ENCODE results near the gene ACTC1. TPM values are rescaled to one million over a fixed set of nuclear protein-coding genes. Genes with fewer than 3 reads are reported as not detected.
"Not testable (repeated sequence)": the region's sequence is repeated elsewhere in the genome, so short reads cannot be mapped to it uniquely, and the experiment has no call there.

ACTC1 gene
- not detected in 2 replicates for total RNA-seq (2014; rRNA removed; shearing (Covaris generic))

DNA sequence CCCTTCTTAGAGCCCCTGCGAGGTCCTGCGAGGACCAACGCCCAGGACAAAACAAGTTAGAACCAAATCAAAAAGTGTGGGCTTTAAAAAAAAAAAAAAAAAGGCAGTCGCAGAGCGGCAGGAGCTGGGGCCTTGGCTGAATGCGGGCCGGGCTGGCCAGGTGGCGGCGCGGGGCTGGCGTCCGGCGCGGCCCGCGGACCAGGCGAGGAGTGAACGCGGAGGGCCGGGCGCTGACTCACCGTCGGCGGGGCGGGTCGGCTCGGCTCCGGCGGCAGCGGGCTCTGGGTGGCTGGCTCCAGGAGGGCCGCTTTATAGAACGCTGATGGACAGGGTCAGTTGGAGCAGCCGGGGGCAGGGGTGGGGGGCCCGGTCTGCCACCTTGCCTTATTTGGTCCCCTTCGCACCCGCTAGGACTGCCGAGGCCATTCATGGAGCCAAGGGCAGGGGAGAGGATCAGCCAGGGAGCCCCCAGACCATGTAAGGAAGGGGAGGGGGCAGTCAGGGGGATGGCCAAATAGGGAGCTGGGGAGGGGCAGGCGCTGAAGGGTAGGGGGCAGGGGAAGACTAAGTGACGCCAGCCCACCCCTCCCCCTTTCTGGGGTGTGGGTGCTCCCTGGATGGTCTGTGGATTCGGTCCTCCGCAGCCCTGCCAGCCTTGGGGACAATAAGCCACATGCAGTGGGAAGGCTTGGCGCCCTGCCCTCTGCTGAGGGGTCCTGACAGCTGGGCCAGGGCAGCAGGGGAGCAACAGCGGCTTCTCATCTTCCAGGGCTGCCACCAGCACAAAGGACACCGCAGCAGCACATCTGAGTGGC, at the start of gene ACTC1:
ACTC1 (minus strand) TSS at position 283 of the 815 bp plus-strand sequence. CDS start 741 bp downstream, outside the sequence.
- in situ Hi-C loops (cut with HindIII; ENCODE audit: low sequenced_read_pairs) = no loop called here

DNA sequence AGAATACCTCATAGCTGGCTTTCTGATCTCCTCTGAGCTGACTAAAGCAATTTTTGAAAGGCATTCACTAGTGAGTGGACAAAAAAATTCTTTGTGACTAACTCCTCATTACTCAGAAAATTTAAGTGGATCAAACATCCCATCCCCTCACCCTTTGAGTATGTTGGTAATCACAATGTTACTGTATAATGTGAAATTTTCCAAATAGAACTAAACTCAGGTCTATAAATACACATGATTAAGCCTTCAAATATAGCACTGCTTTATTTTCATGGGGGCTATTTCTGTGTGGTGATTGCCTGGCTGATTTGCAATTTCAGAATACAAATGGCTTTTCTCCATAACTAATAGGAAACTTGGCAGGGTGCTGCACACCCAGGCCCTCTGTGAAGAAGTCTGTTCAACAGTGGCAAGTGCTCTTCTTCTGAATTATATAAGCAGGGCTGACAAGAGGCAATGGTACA, 45.9 kb upstream of the ACTC1 start:
- no peak for DNase-seq (ENCODE audit: low spot score)
- in situ Hi-C loops (cut with HindIII; ENCODE audit: low sequenced_read_pairs) = no loop called here

More for the DNA sequence above, at the start of gene ACTC1:
- DNase-seq (ENCODE audit: low spot score) = peak; percentile 22

DNA sequence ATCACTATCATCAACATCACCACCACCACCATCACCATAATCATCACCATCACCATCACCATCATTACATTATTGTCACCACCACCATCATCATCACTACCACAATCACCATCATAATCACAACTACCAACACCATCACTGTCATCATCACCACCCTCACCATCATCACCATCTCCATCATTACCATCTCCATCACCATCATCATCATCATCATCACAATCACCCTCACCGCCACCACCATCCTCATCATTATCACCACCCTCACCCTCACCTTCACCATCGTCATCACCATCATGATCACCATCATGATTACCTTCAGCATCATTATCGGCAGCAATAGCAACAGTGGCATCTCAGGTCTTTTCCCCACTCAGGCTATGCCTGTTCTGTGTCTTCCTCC, 42.9 kb upstream of the ACTC1 start:
- DNase-seq (ENCODE audit: low spot score) = no peak
- in situ Hi-C loops (cut with HindIII; ENCODE audit: low sequenced_read_pairs) = no loop called here

DNA sequence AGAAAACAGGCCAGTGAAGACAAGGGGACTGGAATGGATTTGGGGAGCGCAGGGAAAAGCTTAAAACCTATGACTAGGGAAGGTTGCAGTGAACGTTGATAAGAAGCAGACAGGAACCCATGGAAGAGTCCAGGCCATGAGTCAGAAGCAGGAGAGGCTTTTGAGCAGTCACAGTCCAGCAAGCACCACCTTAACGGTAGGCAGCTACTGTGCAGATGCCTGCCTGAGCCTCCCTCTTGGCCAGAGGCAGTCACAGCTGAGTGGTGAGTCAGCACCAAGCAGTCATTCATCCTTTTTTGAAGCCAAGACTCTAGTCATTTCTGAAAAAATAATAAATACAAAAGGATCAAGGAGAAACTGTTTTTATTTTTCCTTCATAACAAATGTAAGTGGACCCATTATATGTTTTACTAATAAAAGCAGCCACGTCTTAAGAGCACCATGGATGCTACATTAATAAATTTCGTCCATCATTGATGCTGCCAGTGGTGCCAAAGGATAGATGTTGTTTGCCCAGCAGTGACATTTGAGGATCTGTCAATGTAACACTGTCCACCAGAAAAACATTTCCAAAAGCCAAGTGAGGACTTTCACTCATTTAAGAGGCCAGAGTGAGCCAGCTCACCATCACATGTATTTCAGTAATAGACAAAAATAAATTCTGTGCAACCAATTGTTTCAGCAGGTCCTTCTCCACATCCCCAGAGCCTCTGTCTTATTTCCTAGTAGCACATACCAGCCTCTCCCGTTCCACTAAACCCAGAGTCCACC, 42.1 kb upstream of the ACTC1 start:
- in situ Hi-C loops (cut with HindIII; ENCODE audit: low sequenced_read_pairs) = no loop called here
- DNase-seq (ENCODE audit: low spot score) = no peak

DNA sequence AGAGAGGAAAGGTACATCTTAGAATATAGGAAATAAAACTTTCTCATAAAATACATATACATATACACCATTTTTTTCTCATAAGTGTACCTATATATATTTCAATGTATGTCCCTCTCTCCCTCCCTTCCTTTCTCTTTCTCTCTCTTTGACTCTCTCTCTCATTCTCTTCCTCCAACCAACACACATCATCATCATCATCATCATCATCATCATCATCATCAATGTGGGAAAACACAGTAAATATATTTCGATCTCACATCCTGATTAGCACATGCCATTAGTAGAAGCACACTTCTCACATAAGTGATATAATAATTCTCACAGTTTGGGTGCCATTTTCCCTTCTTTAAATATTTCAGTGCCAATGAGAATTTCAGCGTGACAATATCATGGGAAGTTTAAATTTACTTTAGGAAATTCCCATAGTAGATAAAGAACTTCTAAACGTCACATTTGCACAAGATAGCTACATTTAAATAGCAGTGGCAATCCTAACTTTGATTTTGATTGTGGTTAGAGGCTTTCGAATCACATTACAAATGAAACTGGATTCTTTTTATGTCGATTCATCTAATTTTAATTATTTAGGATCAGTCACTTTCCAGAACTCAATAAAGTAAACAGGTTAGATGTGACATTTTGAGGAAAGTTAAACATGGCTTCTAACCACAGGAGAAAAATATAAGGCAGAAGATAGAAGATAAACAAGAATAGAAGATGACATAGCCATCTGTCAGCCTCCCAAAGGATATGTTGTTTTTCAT, 33.0 kb upstream of the ACTC1 start:
- DNase-seq (ENCODE audit: low spot score) = no peak
- in situ Hi-C loops (cut with HindIII; ENCODE audit: low sequenced_read_pairs) = no loop called here

DNA sequence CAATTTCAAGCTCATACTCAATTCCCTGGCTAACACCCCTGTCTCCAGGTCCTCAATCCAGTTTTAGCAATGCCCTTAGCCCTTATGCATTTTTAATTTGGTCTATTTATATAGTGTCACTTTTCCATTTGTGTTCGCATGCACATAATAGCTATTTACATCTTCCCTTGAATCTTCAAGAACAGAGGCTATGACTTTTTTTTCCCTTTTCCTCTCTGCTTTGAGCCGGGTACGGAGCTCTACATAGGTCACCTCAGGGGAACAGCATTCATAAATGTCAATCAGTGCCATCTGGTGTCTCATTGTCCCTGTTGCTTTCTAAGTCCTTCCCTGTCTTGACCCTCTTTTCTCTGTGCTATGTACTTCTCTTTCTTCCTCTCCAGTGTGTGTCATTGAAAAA, 26.5 kb upstream of the ACTC1 start:
- no peak for DNase-seq (ENCODE audit: low spot score)
- in situ Hi-C loops (cut with HindIII; ENCODE audit: low sequenced_read_pairs) = no loop called here

DNA sequence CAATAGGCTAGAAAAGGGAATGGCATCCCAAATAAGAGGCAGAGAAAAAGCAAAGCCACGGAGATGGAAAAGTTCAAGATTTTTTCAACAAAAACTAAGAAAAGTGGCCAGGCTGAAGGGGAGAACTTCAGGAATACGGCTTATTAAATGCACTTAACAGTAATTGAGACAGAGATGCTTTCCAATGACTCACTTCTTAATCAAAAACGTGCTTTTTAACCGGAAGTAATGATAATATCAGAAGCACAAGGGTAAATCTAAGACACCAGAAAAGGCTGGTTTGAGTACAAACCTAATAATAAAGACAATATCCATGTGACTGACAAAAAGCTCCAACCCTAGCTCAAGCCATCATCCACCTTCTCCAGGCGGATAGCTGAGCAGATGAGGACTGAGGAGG, 24.8 kb upstream of the ACTC1 start:
- in situ Hi-C loops (cut with HindIII; ENCODE audit: low sequenced_read_pairs) = no loop called here
- DNase-seq (ENCODE audit: low spot score) = no peak

DNA sequence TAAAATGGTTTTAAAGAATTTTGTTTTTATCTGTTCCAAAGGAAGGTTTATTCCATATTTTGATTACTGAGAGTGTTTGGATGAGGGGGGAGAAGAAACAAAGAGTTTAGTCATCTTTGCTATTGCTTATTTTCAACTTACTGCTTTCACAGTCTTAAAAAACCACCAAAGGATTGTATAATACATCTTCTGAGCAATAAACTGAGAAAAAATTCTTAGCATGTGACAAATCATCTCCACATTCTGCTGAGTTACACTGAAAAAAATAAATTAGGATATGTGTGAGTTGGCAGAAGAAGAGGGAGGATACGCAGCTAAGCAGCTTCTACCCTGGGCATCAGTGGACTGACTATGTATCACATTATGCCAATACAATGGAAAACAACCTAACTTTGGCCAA, 23.2 kb upstream of the ACTC1 start:
- in situ Hi-C loops (cut with HindIII; ENCODE audit: low sequenced_read_pairs) = no loop called here

DNA sequence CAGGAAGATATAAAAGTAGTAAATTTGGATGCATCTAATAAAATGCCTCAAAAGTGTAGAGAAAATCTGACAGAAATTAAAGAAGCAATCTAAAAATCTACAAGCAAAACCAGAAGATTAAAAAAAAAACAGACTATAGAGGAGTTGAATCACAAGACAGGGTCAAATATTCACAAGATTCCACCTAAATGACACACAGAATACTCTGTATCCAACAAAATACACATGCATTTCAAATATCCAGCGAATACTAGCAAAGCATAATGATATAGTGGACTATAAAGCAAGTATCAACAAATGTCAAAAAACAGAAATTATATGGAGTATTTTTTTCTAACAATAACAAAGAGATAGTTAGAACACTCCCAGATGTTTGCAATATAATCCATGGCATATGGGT, 20.5 kb upstream of the ACTC1 start:
- no peak for DNase-seq (ENCODE audit: low spot score)
- in situ Hi-C loops (cut with HindIII; ENCODE audit: low sequenced_read_pairs) = no loop called here

More for the DNA sequence above, 23.2 kb upstream of the ACTC1 start:
- DNase-seq (ENCODE audit: low spot score) = no peak

DNA sequence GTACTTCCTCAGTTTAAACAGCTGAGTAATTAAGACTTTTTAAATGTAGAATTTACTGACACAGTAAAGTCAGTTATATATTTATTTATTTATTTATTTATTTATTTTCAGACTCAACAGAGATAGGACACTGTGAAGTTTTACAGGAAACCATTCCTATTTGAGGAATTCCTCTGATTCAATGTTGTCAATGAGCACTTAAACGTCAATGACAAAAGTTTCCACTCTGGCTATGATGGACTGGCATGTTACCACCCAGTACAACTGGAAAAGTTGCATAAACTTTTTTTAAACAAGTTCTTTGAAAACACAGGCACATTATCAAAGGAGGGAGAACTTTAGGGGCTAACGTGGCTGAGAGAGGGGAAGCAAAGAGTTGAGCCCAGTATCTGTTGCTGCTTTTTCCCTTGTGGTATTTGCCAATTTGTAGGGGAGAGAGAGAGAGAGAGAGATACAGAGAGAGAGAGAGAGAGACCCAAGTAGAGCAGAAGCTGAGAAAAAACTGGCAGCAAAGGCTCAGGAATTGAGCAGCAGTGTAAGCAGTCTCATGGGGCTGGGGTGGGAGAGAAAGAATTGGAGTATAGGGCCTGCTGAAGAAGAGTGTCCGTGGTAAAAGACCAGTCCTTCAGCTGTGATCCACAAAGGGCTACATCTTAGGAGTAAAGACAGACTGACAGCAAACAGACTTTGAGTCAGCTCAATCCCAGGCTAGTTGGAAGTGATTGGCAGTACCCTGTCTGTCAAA, 18.3 kb upstream of the ACTC1 start:
- no peak for DNase-seq (ENCODE audit: low spot score)
- in situ Hi-C loops (cut with HindIII; ENCODE audit: low sequenced_read_pairs) = no loop called here

DNA sequence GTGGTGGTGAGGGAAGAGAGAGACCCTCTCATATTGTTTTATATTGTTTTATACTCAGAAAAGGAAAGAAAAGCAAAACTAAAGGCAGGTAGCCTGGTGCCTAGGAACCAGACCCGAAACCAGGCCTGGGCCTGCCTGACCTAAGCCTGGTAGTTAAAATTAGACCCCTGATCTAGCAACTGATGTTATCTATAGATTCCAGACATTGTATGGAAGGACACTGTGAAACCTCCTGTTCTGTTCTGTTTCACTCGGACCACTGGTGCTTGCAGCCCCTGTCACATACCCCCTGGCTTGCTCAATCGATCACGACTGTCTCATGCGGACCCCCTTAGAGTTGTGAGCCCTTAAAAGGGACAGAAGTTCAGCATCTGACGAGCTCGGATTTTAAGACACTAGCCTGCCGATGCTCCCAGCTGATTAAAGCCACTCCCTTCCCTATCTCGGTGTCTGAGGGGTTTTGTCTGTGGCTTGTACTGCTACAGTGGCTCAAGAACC, 17.6 kb upstream of the ACTC1 start:
- DNase-seq (ENCODE audit: low spot score); in situ Hi-C loops (cut with HindIII; ENCODE audit: low sequenced_read_pairs): not testable (repeated sequence)

DNA sequence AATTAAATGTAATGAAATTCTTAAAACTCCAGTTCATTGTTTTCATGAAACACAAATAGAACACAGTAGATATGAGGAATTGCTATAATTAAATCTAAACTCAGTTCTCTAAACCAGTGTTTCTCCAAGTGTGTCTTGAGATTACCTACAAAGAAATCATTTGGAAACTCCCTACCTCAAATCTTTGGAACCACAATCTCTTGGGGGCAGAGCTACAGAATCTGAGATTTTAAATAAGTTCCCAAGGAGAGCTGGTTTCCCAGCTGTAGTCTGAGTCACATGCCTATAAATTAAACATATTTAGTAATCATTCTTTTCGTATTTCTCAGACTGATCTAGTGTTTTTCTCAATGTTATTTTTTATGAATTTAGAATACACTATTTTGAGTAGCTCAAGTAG, 17.0 kb upstream of the ACTC1 start:
- no peak for DNase-seq (ENCODE audit: low spot score)
- in situ Hi-C loops (cut with HindIII; ENCODE audit: low sequenced_read_pairs) = no loop called here

DNA sequence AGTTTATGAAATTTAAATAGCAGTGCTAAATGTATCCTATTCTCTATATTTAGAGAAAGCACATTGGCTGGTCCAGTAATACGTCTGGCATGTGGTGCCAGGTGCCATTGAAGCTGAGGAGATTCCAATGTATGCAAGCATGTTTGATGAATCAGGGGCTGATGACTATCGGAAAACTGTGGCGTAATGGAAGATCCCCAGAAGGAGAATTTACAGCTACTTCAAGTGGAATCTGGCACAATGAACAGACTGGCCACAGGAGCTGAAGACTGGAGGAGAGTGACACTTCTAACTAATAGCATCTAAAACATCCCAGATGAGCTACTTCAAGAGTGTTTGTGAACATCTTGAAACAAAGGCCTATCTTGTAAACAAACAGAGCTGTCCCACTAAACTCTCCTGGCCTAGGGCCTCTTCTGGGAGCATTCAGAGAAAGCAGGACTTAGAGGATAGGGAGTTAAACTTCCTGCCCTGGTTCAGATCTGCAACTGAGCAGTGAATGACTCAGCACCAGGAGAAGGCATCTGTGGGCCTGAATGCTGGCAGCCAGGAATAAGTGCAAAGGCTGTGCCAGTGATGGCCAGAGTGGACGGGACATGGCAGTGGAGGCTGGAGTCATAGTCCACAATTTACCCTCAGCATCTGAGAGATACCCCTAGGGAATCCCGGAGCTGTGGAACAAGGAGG, 15.2 kb upstream of the ACTC1 start:
- no peak for DNase-seq (ENCODE audit: low spot score)
- in situ Hi-C loops (cut with HindIII; ENCODE audit: low sequenced_read_pairs) = no loop called here

DNA sequence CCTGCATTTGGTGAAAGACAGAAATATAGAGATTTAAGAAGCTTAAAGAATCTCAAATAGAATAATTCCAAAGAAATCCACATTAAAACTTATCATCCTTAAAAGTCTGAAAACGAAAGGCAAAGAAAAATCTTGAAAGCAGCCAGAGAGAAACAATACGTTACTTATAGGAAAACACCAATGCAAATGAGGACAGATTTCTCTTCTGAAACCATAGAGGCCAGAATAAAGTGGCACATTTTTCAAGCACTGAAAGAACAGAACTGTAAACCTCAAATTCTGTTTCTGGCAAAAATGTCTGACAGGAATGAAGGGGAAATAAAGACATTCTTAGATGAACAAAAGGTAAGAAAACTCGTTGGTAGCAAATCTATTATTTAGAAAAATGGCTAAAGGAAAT, 13.8 kb upstream of the ACTC1 start:
- no peak for DNase-seq (ENCODE audit: low spot score)
- in situ Hi-C loops (cut with HindIII; ENCODE audit: low sequenced_read_pairs) = no loop called here

DNA sequence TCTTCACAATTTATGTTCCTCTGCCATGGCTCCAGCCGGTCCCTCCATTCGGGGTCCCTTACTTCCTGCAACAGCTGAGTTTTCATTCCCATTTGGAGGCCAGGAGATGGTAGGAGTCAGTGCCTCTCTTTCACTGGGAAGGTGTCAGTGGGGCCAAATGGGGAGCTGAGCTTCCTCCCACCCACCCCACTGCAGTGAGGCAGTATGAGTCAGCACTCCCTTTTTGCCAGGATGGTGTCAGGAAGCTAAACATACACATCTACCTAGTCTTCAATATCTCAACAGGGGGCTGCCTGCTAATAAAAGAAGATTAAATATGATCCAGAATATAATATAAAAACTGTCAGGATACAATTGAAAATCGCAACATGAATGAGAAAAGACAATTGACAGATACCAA, 12.7 kb upstream of the ACTC1 start:
- no peak for DNase-seq (ENCODE audit: low spot score)
- in situ Hi-C loops (cut with HindIII; ENCODE audit: low sequenced_read_pairs) = no loop called here

DNA sequence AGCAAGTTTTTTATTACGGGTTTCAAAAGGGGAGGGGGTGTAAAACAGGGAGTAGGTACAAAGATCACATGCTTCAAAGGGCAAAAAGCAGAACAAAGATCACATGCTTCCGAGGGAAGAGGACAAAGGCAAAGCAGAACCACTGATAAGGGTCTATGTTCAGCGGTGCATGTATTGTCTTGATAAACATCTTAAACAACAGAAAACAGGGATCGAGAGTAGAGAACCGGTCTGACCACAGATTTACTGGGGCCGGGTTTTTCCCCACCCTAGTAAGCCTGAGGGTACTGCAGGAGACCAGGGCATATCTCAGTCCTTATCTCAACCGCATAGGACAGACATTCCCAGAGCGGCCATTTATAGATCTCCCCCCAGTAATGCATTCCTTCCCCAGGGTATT, 11.9 kb upstream of the ACTC1 start:
- in situ Hi-C loops (cut with HindIII; ENCODE audit: low sequenced_read_pairs); DNase-seq (ENCODE audit: low spot score): not testable (repeated sequence)

DNA sequence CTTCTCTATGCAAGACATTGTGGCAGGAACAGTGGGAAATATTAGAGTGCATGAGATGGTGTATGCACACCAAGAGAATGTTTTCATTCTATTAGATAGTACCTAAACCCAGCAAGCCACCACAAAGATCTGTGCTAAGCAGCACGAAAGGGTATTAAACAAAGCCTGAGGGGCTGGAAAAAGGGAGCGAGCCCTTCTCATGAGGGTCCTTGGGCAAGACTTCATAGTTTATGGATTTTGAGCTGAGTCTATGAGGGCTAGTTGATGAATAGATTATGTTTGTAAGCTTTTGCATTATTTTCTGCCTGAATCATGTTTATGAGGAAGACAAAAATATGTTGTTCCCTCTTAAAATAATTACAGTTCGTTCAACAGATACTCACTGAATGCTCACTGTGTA, 9.4 kb upstream of the ACTC1 start:
- in situ Hi-C loops (cut with HindIII; ENCODE audit: low sequenced_read_pairs) = no loop called here
- no peak for DNase-seq (ENCODE audit: low spot score)

DNA sequence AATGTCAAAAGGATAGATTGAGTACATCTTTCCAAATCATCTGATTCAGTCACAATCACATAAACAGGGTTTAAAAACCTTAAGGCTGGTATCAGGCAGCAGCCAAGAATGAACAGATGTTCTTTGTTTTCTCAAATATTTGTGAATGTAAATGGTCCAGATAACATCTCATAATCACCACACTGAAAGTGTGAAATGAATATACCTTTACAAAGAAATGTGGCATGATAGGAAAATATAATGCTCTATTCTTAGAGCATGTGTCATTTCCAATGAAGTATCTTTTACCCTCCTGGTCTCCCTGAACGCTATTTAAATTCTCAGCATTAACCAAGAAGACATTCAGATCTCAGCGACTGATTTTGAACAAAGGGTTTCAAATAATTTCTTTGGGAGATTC, 8.8 kb upstream of the ACTC1 start:
- in situ Hi-C loops (cut with HindIII; ENCODE audit: low sequenced_read_pairs) = no loop called here
- no peak for DNase-seq (ENCODE audit: low spot score)

All from G401 (cell line).